Fibroblast of upper back skin (primary cell): ENCODE measurements around the gene ANO6.
A peak's percentile ranks its signal among the peaks of the same experiment; 100 is the strongest.
"Not testable (repeated sequence)": the region's sequence is repeated elsewhere in the genome, so short reads cannot be mapped to it uniquely, and the experiment has no call there.

ENCODE experiments used
- DNase-seq: peaks from one replicate; pipeline ENCODE4 v3.0.0-alpha.2; 2013

ANO6 gene

DNA sequence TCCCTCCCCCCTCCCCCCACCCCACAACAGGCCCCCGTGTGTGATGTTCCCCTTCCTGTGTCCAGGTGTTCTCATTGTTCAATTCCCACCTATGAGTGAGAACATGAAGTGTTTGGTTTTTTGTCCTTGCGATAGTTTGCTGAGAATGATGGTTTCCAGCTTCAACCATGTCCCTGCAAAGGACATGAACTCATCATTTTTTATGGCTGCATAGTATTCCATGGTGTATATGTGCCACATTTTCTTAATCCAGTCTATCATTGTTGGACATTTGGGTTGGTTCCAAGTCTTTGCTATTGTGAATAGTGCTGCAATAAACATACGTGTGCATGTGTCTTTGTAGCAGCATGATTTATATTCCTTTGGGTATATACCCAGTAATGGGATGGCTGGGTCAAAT is 101.4 kb downstream of the ANO6 start:
- not testable (repeated sequence) for DNase-seq

GRCh38 chr12:45322810-45323209 is 106.9 kb downstream of the ANO6 start:
- no peak for DNase-seq

DNA sequence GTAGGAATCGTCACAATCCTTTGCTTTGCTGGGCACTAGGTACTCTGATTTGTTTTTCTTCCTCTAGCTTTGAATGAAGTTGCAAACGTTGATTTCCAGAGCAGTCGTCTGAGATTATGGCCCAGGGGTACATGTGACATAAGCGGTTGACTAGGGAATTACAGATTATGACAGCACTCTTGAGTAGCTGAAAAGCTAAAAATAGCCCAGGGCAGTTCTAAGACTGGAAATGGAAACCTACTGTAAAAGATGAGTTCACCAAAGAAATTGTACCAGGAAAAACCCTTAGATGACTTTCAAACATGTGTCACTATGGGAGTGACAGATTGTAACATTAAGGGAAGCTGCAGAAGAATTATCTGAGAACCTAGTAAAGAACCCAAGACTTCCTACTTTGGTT is 108.5 kb downstream of the ANO6 start:
- DNase-seq, result no peak

DNA sequence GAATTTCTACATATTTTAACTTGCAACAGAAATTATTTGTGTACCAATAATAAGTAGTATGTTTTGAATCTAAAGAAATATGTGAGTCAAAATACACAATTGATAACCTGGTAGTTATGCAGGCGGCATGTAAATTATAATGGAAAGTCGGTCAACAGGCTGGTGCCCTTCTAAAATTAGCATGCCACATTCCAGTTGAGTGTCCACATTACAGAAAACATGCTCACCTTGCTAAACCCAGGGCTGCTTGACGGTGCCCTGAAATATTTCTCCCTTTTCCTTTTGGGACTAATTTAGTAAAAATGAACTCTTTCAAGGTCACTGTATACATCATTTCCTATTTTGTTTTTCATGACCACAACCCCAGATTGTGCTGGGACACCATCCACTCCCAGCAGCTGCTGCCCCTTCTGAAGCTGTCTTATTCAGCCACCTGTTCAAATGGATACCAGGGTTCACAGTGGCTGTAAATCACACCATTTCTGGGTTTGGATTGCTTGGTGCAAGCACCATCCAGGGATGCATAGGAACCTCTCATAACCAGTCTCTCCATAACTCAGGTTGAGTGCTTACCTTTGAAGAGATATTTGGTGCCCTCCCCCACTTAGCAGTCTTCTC is 110.6 kb downstream of the ANO6 start:
- DNase-seq, result no peak

- DNase-seq, result peak; percentile 24
Measured at GRCh38 chr12:45327823-45328383, 112.0 kb downstream of the ANO6 start.

DNA sequence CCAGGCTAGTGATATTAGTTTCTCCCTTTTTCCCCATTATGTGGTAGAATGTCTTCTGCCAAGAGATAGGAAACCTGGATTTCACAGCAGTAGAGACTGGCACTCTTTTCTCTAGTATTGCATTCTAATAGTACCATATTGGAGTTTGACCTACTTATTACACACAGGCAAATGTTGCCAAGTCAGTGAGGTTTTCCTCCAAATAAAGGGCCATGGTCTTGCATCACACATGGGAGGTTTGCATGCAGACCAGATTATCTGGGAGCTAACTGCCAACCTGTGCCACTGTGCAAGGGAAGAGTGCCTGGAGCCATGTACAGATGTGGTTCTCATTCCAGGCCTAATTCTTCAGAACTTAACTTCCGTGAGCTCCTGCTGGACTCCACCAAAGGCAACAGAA is 113.3 kb downstream of the ANO6 start:
- peak; percentile 14 for DNase-seq

- no peak for DNase-seq
Measured at GRCh38 chr12:45329702-45330101, 113.8 kb downstream of the ANO6 start.

- DNase-seq, result no peak
Measured at GRCh38 chr12:45331552-45331951, 115.7 kb downstream of the ANO6 start.

DNA sequence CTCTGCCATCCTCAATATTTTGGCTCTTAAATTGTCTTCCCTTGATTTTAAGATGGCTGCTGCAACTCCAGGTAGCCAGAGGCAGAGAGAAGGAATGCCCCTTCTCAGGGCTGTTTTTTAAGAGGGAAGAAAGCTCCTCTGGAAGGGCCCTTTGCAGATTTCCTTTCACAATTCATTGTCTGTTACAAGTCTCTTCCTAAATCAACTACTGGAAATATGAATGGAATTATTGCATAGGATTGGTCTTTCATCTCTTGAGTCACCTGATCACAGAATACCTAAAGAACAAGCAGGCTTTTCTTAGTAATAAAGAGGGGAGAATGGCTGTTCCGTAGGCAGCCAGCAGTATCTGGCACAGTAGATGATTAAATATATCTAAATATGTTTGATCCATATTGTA is 118.5 kb downstream of the ANO6 start:
- no peak for DNase-seq

GRCh38 chr12:45336331-45336730 is 120.4 kb downstream of the ANO6 start:
- DNase-seq, result peak; percentile 93

DNA sequence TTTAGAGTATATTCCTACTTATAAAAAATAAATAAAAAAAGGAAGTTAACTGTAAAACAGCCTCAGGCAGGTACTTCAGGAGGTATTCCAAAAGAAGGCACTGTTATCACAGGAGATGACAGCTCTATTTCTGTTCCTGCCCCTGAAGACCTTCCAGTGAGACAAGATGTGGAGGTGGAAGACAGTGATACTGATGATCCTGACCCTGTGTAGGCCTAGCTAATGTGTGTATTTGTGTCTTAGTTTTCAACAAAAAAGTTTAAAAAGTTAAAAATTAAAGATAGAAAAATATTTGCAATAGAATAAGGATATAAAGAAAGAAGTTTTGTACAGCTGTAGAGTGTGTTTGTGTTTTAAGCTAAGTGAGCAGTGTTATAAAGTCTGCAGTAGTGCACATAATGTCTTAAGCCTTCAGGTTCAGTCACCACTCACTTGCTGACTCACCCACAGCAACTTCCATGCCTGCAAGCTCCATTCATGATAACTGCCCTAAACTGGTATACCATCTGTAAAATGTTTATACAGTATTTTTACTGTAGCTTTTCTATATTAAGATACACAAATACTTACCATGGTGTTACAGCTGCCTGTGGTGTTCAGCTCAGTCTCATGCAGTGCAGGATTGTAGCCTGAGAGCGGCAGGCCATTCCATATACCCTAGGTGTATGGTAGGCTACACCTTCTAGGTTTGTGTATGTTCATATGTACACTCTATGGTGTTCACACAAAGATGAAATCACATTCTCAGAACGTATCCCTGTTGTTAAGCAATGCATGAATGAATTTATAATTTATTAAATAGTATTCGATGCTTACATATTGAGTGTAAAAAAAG is 121.1 kb downstream of the ANO6 start:
- peak; percentile 83 for DNase-seq

DNA sequence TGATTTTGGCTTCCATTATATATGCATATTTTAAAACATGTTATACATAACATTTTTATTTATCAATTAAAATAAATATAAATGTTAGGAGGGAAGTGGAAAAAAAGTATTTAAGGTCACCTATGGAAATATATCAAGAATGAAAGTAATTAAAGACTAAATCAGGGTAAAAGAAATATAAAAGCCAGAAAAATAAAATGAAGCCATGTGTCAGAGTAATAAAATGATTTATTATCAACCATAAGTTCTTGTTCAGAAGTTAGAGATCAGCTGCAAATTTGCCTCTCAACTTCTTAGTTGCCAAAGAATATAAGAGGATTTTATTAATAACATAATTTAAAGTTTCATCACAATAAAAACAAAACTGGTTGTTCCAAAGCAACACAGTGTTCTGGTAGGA is 121.9 kb downstream of the ANO6 start:
- DNase-seq, result no peak

- no peak for DNase-seq
Measured at GRCh38 chr12:45338272-45338671, 122.4 kb downstream of the ANO6 start.

- no peak for DNase-seq
Measured at GRCh38 chr12:45339035-45339434, 123.1 kb downstream of the ANO6 start.

DNA sequence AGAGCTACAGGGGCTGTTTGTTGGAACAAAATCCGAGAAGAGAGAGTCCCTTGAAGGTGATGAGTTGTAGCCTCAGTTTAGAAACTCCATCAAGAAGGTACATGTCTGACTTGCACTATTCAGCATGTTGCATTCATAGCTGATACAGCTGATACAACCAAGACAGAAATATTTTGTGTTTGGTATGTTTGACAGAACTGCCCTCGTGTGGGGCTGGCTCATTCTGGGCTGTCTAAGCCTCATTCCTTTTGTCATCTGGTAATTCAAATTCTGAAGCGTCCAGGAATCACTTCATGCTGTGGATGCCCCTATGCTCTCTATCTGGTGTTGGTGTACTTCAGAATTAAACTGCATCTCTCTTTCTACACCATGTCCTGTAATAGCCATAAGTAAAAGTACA is 126.3 kb downstream of the ANO6 start:
- no peak for DNase-seq

DNA sequence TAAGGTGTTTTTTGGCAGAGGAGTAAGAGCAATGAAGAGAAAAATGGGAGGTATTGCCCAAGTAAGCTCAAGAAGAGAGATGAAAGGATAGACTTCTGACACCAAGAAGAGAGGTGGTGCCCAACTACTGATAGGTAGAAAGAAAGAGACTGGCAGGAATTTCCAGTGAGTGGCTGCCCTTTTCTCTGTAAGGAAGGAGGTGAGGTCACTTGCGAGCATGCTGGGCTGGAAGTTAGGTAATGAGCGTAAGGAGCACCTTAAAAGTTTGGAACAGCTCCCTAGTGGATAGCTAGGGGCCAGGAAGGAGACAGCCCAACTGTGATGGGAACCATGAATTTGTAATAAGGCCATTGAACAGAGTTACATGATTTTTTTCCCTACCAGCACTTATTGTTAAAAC is 127.0 kb downstream of the ANO6 start:
- DNase-seq, result no peak

- DNase-seq, result peak; percentile 46
Measured at GRCh38 chr12:45343269-45344051, 127.6 kb downstream of the ANO6 start.

DNA sequence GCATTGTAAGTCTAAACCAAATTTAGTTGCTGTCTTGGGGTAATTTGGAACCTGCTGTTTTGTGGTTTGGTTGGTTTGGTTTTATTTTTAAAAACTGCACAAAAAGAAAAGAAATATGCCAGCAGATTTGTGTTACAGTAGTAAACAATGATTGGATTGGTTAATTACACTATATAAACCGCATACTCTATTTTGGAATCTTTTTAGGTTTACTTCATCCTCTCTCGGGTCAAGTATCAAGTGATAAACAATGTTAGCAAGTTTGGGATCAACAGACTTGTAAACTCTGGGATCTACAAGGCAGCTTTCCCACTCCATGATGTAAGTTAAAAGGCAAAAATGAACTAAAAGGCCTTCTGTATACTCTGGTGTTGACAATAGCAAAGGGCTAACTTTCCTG is 132.4 kb downstream of the ANO6 start:
- DNase-seq, result no peak

DNA sequence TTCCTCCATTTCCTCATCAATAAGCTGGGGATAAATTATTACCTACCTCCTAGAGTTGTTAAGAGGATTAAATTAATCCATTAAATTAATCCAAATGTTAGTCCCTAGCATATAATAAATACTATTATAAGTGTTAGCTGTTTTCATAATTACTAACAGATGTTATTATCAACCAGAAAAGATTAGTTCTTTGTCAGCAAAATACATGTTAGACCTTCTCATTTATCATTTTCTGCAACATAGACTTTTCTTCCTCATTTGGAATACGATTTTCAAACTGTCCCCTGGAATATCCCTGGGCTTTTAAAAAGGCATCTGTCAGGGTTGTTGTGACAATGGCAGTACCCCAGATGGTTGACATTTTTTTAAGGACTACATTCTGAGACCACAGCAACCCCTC is 133.1 kb downstream of the ANO6 start:
- DNase-seq, result no peak

GRCh38 chr12:45349916-45350315 is 134.0 kb downstream of the ANO6 start:
- no peak for DNase-seq

GRCh38 chr12:45350861-45351260 is 135.0 kb downstream of the ANO6 start:
- no peak for DNase-seq

DNA sequence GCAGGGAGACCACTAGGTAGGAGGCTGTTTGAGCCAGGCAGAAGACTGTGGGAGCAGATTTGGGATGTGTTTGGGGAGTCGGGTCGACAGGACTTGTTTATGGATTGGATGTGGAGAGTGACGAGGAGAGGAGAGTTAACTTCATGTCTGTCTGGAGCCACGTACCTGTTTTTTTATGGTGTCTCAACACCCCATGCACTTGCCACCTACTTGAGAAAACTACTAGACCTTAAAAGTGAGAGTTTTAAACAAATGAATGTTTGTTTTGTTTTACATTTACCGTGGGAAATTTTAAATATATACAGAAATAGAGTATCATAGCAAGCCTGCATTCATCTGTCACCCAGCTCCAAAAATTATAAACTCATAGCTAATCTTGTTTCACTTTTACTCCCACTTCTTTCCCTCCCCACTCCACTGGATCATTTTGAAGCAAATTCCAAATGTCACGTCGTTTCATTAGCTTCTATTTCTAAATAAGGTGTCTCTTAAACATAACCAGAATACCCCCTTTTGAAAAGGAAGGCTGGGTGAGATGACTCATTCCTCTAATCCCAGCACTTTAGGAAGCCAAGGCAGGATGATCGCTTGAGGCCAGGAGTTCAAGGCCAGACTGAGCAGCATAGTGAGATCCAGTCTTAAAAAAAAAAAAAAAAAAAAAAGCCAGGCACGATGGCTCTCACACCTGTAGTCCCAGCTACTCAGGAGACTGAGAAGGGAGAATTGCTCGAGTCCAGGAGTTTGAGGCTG is 136.2 kb downstream of the ANO6 start:
- DNase-seq, result no peak

DNA sequence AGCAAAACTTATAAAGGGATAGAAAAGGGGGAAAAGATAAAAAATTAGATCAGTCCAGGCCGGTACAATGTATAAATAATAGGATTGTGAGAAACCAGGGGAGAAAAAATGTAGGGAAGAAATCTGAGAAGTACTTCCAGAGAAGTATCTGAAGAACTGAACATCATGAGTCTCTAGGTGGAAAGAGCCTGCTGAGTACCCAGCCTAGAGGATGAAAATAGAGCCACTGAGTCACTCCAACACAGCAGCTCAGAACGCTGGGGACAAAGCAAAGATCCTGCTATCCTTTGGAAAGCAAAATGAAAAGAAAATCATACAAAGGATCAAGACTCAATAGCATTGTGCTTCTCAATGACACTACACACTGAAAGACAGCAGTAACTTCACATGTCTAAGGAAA is 138.0 kb downstream of the ANO6 start:
- no peak for DNase-seq
